ENCODE results near the gene PRSS33.

- TF ChIP-seq POLR2AphosphoS5 (IDR thresholded peaks at IDR 0.05; ENCODE audit: low read depth, low read length), result no peak
- no peak for TF ChIP-seq SRF (IDR thresholded peaks at IDR 0.05; ENCODE audit: low read depth, low read length)
- TF ChIP-seq, protein P1, sequence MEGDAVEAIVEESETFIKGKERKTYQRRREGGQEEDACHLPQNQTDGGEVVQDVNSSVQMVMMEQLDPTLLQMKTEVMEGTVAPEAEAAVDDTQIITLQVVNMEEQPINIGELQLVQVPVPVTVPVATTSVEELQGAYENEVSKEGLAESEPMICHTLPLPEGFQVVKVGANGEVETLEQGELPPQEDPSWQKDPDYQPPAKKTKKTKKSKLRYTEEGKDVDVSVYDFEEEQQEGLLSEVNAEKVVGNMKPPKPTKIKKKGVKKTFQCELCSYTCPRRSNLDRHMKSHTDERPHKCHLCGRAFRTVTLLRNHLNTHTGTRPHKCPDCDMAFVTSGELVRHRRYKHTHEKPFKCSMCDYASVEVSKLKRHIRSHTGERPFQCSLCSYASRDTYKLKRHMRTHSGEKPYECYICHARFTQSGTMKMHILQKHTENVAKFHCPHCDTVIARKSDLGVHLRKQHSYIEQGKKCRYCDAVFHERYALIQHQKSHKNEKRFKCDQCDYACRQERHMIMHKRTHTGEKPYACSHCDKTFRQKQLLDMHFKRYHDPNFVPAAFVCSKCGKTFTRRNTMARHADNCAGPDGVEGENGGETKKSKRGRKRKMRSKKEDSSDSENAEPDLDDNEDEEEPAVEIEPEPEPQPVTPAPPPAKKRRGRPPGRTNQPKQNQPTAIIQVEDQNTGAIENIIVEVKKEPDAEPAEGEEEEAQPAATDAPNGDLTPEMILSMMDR (IDR thresholded peaks at IDR 0.05; ENCODE audit: control extremely low read depth in 1 of 3, insufficient read depth in 1 of 3, low read depth in 1 of 3, low read length in 3 of 3), result no peak
- TF ChIP-seq, protein P2, sequence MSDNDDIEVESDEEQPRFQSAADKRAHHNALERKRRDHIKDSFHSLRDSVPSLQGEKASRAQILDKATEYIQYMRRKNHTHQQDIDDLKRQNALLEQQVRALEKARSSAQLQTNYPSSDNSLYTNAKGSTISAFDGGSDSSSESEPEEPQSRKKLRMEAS (IDR thresholded peaks at IDR 0.05), result no peak
- TF ChIP-seq ATF2 (IDR thresholded peaks at IDR 0.05; ENCODE audit: low read length), result no peak
These were observed 33.6 kb upstream of the PRSS33 start for GRCh38 chr16:2820836-2821486.
